Measurements from ENCODE around the gene DPH3.

DPH3 gene

GRCh38 chr3:16266714-16267113 is 2.0 kb upstream of the DPH3 start:
- Histone ChIP-seq H3K9me3 (ENCODE audit: insufficient read depth, low read depth, low read length) (no peaks in the 10 kb centered on the region), H3K36me3 (ENCODE audit: insufficient read depth, low read depth, low read length) (peaks cover 27% of the 10 kb centered on the region), H3K27me3 (ENCODE audit: insufficient read depth, low read length) (no peaks in the 10 kb centered on the region), H3K4me1 (ENCODE audit: insufficient read depth, low read length) (no peaks in the 10 kb centered on the region), H3K27ac (ENCODE audit: low read length) (no peak overlapping the region), H3K4me3 (ENCODE audit: low read length) (peak overlapping the region; percentile 4; the same call in 1 of the 2 replicates), H3K9ac (ENCODE audit: low read depth, low read length) (no peak overlapping the region)

GRCh38 chr3:16265455-16265786 is 678 bp upstream of the DPH3 start:
- H3K36me3 ChIP-seq (ENCODE audit: insufficient read depth, low read depth, low read length), result peaks cover 26% of the 10 kb centered on the region
- H3K27ac ChIP-seq (ENCODE audit: low read length), result peak overlapping the region; percentile 69
- no peaks in the 10 kb centered on the region for H3K4me1 ChIP-seq (ENCODE audit: insufficient read depth, low read length)
- H3K4me3 ChIP-seq (ENCODE audit: low read length), result peak overlapping the region; percentile 92
- peak overlapping the region; percentile 99 for H3K9ac ChIP-seq (ENCODE audit: low read depth, low read length)
- no peaks in the 10 kb centered on the region for H3K27me3 ChIP-seq (ENCODE audit: insufficient read depth, low read length)
- H3K9me3 ChIP-seq (ENCODE audit: insufficient read depth, low read depth, low read length), result no peaks in the 10 kb centered on the region

DNA sequence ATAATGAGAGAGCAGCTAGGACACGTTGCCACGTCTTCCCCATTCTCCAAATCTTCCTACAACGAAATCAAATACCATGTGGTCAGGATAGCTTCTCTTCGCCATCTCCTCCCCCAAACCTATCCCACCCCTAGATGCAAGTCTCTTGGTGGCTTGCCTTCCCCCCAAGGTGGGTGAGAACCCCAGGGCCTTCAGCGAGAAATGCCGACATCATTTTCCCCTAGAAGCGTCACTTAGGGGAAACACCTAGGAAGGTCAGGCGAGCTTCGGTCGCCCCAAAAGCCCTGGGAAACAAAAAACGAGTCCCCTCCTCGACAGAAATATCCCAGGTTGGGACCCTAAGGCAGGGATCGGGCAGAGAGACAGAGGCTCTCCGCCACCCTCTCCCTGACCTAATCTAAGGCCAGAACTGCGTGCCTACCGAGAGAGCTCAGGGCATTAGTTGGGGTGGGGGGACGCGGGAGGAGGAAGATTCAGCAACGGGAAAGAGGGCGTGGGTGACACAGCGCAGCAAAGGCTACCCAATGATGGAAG is 502 bp downstream of the DPH3 start:
- H3K9me3 ChIP-seq (ENCODE audit: insufficient read depth, low read depth, low read length), result no peaks in the 10 kb centered on the region
- no peaks in the 10 kb centered on the region for H3K27me3 ChIP-seq (ENCODE audit: insufficient read depth, low read length)
- peak overlapping the region; percentile 91 for H3K9ac ChIP-seq (ENCODE audit: low read depth, low read length)
- H3K36me3 ChIP-seq (ENCODE audit: insufficient read depth, low read depth, low read length), result peaks cover 28% of the 10 kb centered on the region
- no peaks in the 10 kb centered on the region for H3K4me1 ChIP-seq (ENCODE audit: insufficient read depth, low read length)
- peak overlapping the region; percentile 92 for H3K4me3 ChIP-seq (ENCODE audit: low read length)
- no peak overlapping the region for H3K27ac ChIP-seq (ENCODE audit: low read length)

DNA sequence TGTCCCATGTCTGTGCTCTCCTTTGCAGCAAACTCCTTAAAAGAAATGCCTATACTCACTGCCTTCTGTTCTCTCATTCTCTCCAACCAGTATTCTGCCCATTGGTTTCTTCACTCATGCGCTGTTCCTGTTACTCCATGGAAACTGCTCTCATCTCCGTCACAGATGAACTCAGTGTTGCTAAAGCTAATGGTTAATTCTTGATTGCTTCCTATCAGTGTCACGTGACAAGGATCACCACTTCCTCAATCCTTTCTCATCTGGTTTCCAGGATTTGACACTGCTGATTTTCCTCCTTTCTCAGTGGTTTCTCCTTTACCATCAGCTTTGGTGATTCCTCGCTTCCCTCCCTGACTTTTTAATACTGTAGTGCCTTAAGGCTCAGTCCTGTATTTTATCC is 2.6 kb downstream of the DPH3 start:
- no peaks in the 10 kb centered on the region for H3K4me1 ChIP-seq (ENCODE audit: insufficient read depth, low read length)
- H3K36me3 ChIP-seq (ENCODE audit: insufficient read depth, low read depth, low read length), result peaks cover 34% of the 10 kb centered on the region
- no peak overlapping the region for H3K27ac ChIP-seq (ENCODE audit: low read length)
- H3K27me3 ChIP-seq (ENCODE audit: insufficient read depth, low read length), result no peaks in the 10 kb centered on the region
- no peak overlapping the region for H3K4me3 ChIP-seq (ENCODE audit: low read length)
- no peak overlapping the region for H3K9ac ChIP-seq (ENCODE audit: low read depth, low read length)
- no peaks in the 10 kb centered on the region for H3K9me3 ChIP-seq (ENCODE audit: insufficient read depth, low read depth, low read length)

DNA sequence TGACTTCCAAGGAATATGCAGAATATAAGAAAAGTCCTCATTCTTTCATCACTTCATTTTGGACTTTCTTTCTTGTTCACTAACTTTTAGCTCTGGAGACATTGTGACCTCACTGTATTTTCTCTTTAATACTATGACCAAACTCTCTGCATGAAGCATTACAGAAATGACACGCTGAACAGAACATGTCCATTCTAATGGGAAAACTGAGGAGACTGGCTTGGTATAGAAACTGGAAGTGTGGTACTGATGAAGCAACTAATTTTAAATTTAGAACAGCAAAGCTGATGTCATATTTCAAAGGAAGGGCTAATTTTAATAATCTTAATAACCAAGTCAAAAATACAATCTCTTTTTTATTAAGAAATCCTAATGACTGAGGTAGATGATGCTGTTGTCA is 4.7 kb downstream of the DPH3 start:
- Histone ChIP-seq H3K27ac (ENCODE audit: low read length) (no peak overlapping the region), H3K4me3 (ENCODE audit: low read length) (no peak overlapping the region), H3K27me3 (ENCODE audit: insufficient read depth, low read length) (no peaks in the 10 kb centered on the region), H3K9me3 (ENCODE audit: insufficient read depth, low read depth, low read length) (no peaks in the 10 kb centered on the region), H3K9ac (ENCODE audit: low read depth, low read length) (no peak overlapping the region), H3K36me3 (ENCODE audit: insufficient read depth, low read depth, low read length) (peaks cover 34% of the 10 kb centered on the region), H3K4me1 (ENCODE audit: insufficient read depth, low read length) (no peaks in the 10 kb centered on the region)

GRCh38 chr3:16258866-16259265 is 5.9 kb downstream of the DPH3 start:
- no peak overlapping the region for H3K4me3 ChIP-seq (ENCODE audit: low read length)
- peaks cover 34% of the 10 kb centered on the region for H3K36me3 ChIP-seq (ENCODE audit: insufficient read depth, low read depth, low read length)
- no peak overlapping the region for H3K27ac ChIP-seq (ENCODE audit: low read length)
- H3K27me3 ChIP-seq (ENCODE audit: insufficient read depth, low read length), result no peaks in the 10 kb centered on the region
- H3K9ac ChIP-seq (ENCODE audit: low read depth, low read length), result no peak overlapping the region
- H3K9me3 ChIP-seq (ENCODE audit: insufficient read depth, low read depth, low read length), result no peaks in the 10 kb centered on the region
- no peaks in the 10 kb centered on the region for H3K4me1 ChIP-seq (ENCODE audit: insufficient read depth, low read length)

DNA sequence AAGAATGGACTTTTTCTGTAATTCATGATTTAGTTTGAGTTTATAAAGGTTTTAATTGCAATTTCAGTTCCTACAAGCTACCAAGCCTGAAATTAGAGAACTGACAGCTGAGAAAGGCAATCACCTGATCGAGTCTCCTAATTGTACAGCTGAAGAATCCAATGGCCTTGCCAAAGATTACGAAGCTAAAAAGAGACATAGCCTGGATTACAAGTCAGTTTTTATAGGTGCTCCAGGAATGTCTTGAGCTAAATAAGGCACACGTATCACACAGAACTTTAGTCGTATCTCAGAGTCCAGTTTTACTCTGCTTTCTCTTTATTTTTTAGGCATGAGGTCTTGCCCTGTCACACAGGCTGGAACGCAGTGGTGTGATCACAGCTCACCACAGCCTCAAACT is 6.6 kb downstream of the DPH3 start:
- Histone ChIP-seq H3K36me3 (ENCODE audit: insufficient read depth, low read depth, low read length) (peaks cover 34% of the 10 kb centered on the region), H3K4me1 (ENCODE audit: insufficient read depth, low read length) (no peaks in the 10 kb centered on the region), H3K9me3 (ENCODE audit: insufficient read depth, low read depth, low read length) (no peaks in the 10 kb centered on the region), H3K27ac (ENCODE audit: low read length) (no peak overlapping the region), H3K9ac (ENCODE audit: low read depth, low read length) (no peak overlapping the region), H3K4me3 (ENCODE audit: low read length) (no peak overlapping the region), H3K27me3 (ENCODE audit: insufficient read depth, low read length) (no peaks in the 10 kb centered on the region)

DNA sequence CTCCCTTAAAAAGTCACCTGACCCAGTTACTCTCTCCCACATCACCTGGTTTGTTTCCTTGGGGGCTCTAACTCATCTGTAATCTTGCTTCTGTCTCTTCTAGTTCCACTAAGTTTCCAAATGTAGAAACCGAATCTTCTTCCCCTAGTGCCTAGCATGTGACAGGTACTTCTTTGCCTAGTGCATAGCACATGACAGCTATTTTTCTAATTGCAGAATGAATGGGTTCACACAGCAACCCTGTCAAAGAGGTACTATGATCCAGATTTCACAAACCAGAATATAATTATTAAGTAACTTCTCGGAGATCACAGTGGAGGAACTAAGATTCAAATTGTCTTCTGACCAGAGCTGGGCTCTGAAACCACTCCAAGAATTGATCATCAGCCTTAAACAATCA is 7.4 kb downstream of the DPH3 start:
- Histone ChIP-seq H3K4me3 (ENCODE audit: low read length) (no peak overlapping the region), H3K27me3 (ENCODE audit: insufficient read depth, low read length) (no peaks in the 10 kb centered on the region), H3K36me3 (ENCODE audit: insufficient read depth, low read depth, low read length) (peaks cover 34% of the 10 kb centered on the region), H3K27ac (ENCODE audit: low read length) (no peak overlapping the region), H3K9me3 (ENCODE audit: insufficient read depth, low read depth, low read length) (no peaks in the 10 kb centered on the region), H3K4me1 (ENCODE audit: insufficient read depth, low read length) (no peaks in the 10 kb centered on the region), H3K9ac (ENCODE audit: low read depth, low read length) (no peak overlapping the region)

GRCh38 chr3:16255726-16256125 is 9.0 kb downstream of the DPH3 start:
- H3K9me3 ChIP-seq (ENCODE audit: insufficient read depth, low read depth, low read length), result no peaks in the 10 kb centered on the region
- H3K27ac ChIP-seq (ENCODE audit: low read length), result no peak overlapping the region
- H3K4me3 ChIP-seq (ENCODE audit: low read length), result no peak overlapping the region
- no peaks in the 10 kb centered on the region for H3K27me3 ChIP-seq (ENCODE audit: insufficient read depth, low read length)
- H3K4me1 ChIP-seq (ENCODE audit: insufficient read depth, low read length), result no peaks in the 10 kb centered on the region
- H3K36me3 ChIP-seq (ENCODE audit: insufficient read depth, low read depth, low read length), result peaks cover 20% of the 10 kb centered on the region
- no peak overlapping the region for H3K9ac ChIP-seq (ENCODE audit: low read depth, low read length)

DNA sequence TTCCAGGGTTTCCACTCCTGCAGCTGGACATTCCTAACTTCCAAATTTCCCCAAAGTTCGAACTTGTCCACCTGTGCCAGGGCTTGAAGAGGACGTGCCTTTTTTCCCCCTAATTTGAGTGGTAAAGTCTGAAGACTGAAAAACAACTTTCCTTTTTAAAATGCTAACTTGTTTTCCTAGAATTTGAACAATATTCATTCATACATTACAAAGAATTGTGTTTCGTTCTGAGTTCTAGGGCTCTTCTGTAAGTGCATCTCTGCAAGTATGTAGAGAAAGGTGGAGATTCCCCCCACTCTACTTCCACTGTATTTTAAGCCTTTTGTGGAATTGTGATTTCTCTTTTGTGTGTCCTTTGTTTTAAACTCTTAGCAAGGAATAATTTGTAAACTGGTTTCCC is 9.4 kb downstream of the DPH3 start:
- no peak overlapping the region for H3K9ac ChIP-seq (ENCODE audit: low read depth, low read length)
- H3K4me1 ChIP-seq (ENCODE audit: insufficient read depth, low read length), result no peaks in the 10 kb centered on the region
- H3K4me3 ChIP-seq (ENCODE audit: low read length), result no peak overlapping the region
- H3K27ac ChIP-seq (ENCODE audit: low read length), result no peak overlapping the region
- H3K27me3 ChIP-seq (ENCODE audit: insufficient read depth, low read length), result no peaks in the 10 kb centered on the region
- peaks cover 17% of the 10 kb centered on the region for H3K36me3 ChIP-seq (ENCODE audit: insufficient read depth, low read depth, low read length)
- no peaks in the 10 kb centered on the region for H3K9me3 ChIP-seq (ENCODE audit: insufficient read depth, low read depth, low read length)

DNA sequence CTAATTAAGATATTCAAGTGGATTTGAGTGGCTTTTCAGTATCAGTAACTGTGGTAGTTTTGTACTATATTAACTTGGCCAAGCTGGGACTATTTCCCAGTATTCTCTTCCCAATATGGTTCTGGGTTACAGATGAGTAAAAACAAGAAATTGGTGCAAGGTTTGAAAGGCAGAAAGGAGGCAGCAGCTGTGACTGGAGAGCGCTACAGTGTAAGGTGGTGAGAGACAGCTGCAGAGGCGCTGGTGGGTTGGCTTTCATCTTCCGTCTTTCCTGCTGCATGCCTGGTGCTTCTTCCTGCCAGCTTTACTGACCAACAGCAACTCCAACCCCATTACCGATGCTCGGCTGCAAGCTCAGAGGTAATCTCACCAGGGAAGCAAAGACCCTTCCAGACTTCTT is 9.8 kb downstream of the DPH3 start:
- peaks cover 13% of the 10 kb centered on the region; the same call in 1 of the 2 replicates for H3K36me3 ChIP-seq (ENCODE audit: insufficient read depth, low read depth, low read length)
- no peaks in the 10 kb centered on the region for H3K4me1 ChIP-seq (ENCODE audit: insufficient read depth, low read length)
- H3K9me3 ChIP-seq (ENCODE audit: insufficient read depth, low read depth, low read length), result no peaks in the 10 kb centered on the region
- H3K27me3 ChIP-seq (ENCODE audit: insufficient read depth, low read length), result no peaks in the 10 kb centered on the region
- H3K27ac ChIP-seq (ENCODE audit: low read length), result no peak overlapping the region
- H3K4me3 ChIP-seq (ENCODE audit: low read length), result no peak overlapping the region
- H3K9ac ChIP-seq (ENCODE audit: low read depth, low read length), result no peak overlapping the region

DNA sequence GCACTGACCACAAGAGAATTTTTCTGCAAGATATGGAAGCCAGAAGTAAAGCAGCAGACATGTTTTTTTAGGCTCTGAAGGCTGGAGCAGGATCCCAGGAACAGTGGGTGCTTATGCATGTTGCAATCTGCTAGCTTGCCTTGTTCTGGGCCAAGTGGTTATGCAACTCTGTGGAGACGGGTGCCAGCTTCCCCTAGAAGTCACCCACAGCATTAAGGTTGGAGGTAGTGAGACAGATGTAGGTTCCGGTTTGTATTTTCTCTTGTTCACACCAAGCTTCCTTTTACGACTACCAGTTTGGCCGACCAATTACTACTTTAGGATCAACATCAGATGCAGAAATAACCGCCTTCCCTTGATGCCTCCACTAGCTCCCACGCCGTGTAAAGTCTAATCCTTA is 11.1 kb downstream of the DPH3 start:
- Histone ChIP-seq H3K27me3 (ENCODE audit: insufficient read depth, low read length) (no peaks in the 10 kb centered on the region), H3K36me3 (ENCODE audit: insufficient read depth, low read depth, low read length) (no peaks in the 10 kb centered on the region), H3K4me3 (ENCODE audit: low read length) (no peak overlapping the region), H3K4me1 (ENCODE audit: insufficient read depth, low read length) (no peaks in the 10 kb centered on the region), H3K9ac (ENCODE audit: low read depth, low read length) (no peak overlapping the region), H3K27ac (ENCODE audit: low read length) (no peak overlapping the region), H3K9me3 (ENCODE audit: insufficient read depth, low read depth, low read length) (no peaks in the 10 kb centered on the region)

DNA sequence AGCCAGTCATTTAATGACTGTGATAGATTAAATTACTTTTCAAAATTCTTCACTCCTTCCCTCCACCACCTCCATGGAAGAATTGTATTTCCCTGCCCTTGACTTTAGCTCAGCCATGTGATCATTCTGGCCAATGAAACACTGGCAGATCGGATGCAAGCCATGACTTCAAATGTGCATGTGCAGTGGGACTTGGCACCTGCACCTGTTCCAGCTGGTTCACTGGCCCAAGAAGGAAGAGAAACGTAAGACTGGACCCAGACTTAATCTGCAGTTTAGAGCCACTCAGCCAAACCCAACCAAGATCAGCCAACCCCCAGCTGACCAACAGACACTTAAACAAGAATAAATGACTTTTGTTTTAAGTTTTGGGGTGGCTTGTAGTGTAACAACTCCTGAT is 11.8 kb downstream of the DPH3 start:
- Histone ChIP-seq H3K4me1 (ENCODE audit: insufficient read depth, low read length) (no peaks in the 10 kb centered on the region), H3K4me3 (ENCODE audit: low read length) (no peak overlapping the region), H3K9me3 (ENCODE audit: insufficient read depth, low read depth, low read length) (no peaks in the 10 kb centered on the region), H3K27me3 (ENCODE audit: insufficient read depth, low read length) (no peaks in the 10 kb centered on the region), H3K27ac (ENCODE audit: low read length) (no peak overlapping the region), H3K36me3 (ENCODE audit: insufficient read depth, low read depth, low read length) (no peaks in the 10 kb centered on the region), H3K9ac (ENCODE audit: low read depth, low read length) (no peak overlapping the region)
